Measurements from ENCODE around the gene XDH.

XDH gene

GRCh38 chr2:31286961-31287550, 127.5 kb downstream of the XDH start:
- no peak for TF ChIP-seq POLR2A (IDR thresholded peaks at IDR 0.05; ENCODE audit: low read depth, low read length)
- FAIRE-seq (no peak), DNase-seq (ENCODE audit: insufficient read length, low spot score) (no peak)

- DNase-seq (ENCODE audit: insufficient read length, low spot score) (no peak), FAIRE-seq (no peak)
- no peak for TF ChIP-seq POLR2A (IDR thresholded peaks at IDR 0.05; ENCODE audit: low read depth, low read length)
Measured at GRCh38 chr2:31286230-31286629, 128.3 kb downstream of the XDH start.
